NCI-H526 (cell line): ENCODE results near the gene RBM47.
"Not testable (repeated sequence)": the region's sequence is repeated elsewhere in the genome, so short reads cannot be mapped to it uniquely, and the experiment has no call there.

Source experiments
- DNase-seq, 2 experiments: peaks; one replicate each; lab custom pipeline; 2025; lab: John Stamatoyannopoulos, UW

RBM47 gene

GRCh38 chr4:40629401-40630334, at the start of gene RBM47:
Gene RBM47, minus strand, starts transcription at chr4:40629864. Its CDS starts 190,971 bp downstream, at chr4:40438893.
- DNase-seq = peak; percentile 66 to 85

GRCh38 chr4:40678421-40678820, 48.8 kb upstream of the RBM47 start:
- DNase-seq = no peak

- DNase-seq = no peak
Measured at GRCh38 chr4:40675166-40675565, 45.5 kb upstream of the RBM47 start.

GRCh38 chr4:40672528-40673522, 43.2 kb upstream of the RBM47 start:
- no peak for DNase-seq

- DNase-seq = no peak
Measured at GRCh38 chr4:40669504-40669903, 39.8 kb upstream of the RBM47 start.

GRCh38 chr4:40665842-40666241, 36.2 kb upstream of the RBM47 start:
- no peak for DNase-seq

GRCh38 chr4:40662962-40663604, 33.4 kb upstream of the RBM47 start:
- no peak for DNase-seq

- no peak for DNase-seq
Measured at GRCh38 chr4:40661803-40662202, 32.1 kb upstream of the RBM47 start.

- no peak for DNase-seq
Measured at GRCh38 chr4:40656201-40656863, 26.7 kb upstream of the RBM47 start.

GRCh38 chr4:40651280-40651679, 21.6 kb upstream of the RBM47 start:
- DNase-seq = no peak

GRCh38 chr4:40649321-40649720, 19.7 kb upstream of the RBM47 start:
- DNase-seq = no peak

- no peak for DNase-seq
Measured at GRCh38 chr4:40648742-40649281, 19.1 kb upstream of the RBM47 start.

- peak in 1 of 2 experiments; percentile 5 for DNase-seq
Measured at GRCh38 chr4:40648131-40648530, 18.5 kb upstream of the RBM47 start.

GRCh38 chr4:40645586-40645985, 15.9 kb upstream of the RBM47 start:
- DNase-seq = no peak

- no peak for DNase-seq
Measured at GRCh38 chr4:40632080-40632479, 2.4 kb upstream of the RBM47 start.

- peak in 1 of 2 experiments; percentile 74 for DNase-seq
Measured at GRCh38 chr4:40630335-40631021, 814 bp upstream of the RBM47 start.

- DNase-seq = peak in 1 of 2 experiments; percentile 14
Measured at GRCh38 chr4:40628888-40629287, 776 bp downstream of the RBM47 start.

- DNase-seq = not testable (repeated sequence)
Measured at GRCh38 chr4:40628407-40628806, 1.3 kb downstream of the RBM47 start.

GRCh38 chr4:40627540-40627939, 2.1 kb downstream of the RBM47 start:
- DNase-seq = no peak

GRCh38 chr4:40626183-40626990, 3.3 kb downstream of the RBM47 start:
- peak; percentile 56 to 67 for DNase-seq
